GM06990 (cell line): ENCODE data around the gene MYO7B.

Experiments used
- DNase-seq: peaks from one replicate; pipeline ENCODE4 v3.0.0-alpha.2; 2011; ENCODE audit not compliant: insufficient read length; ENCODE audit errors: extremely low read depth
- H3K27me3 ChIP-seq: replicated peaks from 2 replicates; pipeline ENCODE4 v1.6.0; 2011; ENCODE audit warnings: low read length; ENCODE audit not compliant: control insufficient read depth, insufficient read depth
- H3K36me3 ChIP-seq: 2 replicates; pipeline ENCODE4 v1.5.1; 2011; ENCODE audit warnings: low read length; ENCODE audit not compliant: control insufficient read depth, insufficient read depth
- H3K4me3 ChIP-seq: replicated peaks from 2 replicates; pipeline ENCODE4 v1.5.1; 2011; ENCODE audit warnings: low read depth, mild to moderate bottlenecking, control low read depth, low read length
- TF ChIP-seq, protein P1 (sequence below): IDR thresholded peaks from 2 replicates; pipeline ENCODE4 v1.5.1; 2011; ENCODE audit warnings: low read length, control low read depth, mild to moderate bottlenecking, inconsistent platforms; ENCODE audit not compliant: insufficient read depth, poor library complexity, severe bottlenecking

Gene MYO7B

DNA sequence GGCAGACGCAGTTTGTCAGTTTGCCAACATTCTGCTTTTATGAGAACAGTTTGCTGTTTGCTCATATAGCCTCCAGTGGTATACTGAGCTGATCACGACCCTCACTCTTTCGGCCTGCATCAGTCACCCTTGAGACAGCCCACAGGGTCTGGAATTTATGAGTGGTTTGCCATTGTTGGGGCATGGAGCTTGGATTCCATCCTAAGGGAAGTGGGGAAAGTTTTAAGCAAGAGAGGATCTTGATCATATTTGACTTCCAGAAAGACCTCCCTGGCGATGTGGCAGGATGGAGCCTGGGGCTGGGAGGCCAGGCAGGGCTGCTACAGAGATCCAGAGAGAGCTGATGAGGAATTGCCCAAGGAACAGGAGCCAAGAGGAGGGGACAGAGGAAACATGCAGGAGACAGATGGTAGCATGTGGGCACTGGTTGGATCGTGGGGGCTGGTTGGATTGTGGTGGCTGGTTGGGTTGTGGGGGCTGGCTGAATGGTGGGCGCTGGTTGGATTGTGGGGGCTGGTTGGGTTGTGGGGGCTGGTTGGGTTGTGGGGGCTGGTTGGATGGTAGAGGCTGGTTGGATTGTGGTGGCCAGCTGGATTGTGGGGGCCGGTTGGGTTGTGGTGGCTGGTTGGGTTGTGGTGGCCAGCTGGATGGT lies 83.2 kb downstream of the MYO7B start:
- H3K27me3 ChIP-seq, result no peaks in the 10 kb centered on the region
- no peak overlapping the region for H3K4me3 ChIP-seq
- DNase-seq, result no peak
- no peaks in the 10 kb centered on the region for H3K36me3 ChIP-seq
- TF ChIP-seq, protein P1, sequence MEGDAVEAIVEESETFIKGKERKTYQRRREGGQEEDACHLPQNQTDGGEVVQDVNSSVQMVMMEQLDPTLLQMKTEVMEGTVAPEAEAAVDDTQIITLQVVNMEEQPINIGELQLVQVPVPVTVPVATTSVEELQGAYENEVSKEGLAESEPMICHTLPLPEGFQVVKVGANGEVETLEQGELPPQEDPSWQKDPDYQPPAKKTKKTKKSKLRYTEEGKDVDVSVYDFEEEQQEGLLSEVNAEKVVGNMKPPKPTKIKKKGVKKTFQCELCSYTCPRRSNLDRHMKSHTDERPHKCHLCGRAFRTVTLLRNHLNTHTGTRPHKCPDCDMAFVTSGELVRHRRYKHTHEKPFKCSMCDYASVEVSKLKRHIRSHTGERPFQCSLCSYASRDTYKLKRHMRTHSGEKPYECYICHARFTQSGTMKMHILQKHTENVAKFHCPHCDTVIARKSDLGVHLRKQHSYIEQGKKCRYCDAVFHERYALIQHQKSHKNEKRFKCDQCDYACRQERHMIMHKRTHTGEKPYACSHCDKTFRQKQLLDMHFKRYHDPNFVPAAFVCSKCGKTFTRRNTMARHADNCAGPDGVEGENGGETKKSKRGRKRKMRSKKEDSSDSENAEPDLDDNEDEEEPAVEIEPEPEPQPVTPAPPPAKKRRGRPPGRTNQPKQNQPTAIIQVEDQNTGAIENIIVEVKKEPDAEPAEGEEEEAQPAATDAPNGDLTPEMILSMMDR, result no peak

DNA sequence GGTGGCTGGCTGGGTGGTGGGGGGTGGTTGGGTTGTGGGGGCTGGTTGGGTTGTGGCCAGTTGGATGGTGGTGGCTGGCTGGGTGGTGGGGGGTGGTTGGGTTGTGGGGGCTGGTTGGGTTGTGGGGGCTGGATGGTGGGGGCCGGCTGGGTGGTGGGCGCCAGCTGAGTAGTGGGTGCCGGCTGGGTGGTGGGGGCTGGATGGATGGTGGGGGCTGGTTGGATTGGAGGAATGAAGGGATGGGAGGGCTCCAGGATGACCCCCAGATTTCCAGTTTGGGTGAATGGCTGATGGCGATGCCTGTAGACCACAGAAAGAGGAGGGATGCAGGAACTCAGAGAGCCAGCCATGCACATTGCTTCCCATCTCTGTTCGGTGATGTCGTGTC lies 83.7 kb downstream of the MYO7B start:
- no peak for DNase-seq
- Histone ChIP-seq H3K4me3 (no peak overlapping the region), H3K36me3 (no peaks in the 10 kb centered on the region), H3K27me3 (no peaks in the 10 kb centered on the region)
- TF ChIP-seq, protein P1, result no peak

DNA sequence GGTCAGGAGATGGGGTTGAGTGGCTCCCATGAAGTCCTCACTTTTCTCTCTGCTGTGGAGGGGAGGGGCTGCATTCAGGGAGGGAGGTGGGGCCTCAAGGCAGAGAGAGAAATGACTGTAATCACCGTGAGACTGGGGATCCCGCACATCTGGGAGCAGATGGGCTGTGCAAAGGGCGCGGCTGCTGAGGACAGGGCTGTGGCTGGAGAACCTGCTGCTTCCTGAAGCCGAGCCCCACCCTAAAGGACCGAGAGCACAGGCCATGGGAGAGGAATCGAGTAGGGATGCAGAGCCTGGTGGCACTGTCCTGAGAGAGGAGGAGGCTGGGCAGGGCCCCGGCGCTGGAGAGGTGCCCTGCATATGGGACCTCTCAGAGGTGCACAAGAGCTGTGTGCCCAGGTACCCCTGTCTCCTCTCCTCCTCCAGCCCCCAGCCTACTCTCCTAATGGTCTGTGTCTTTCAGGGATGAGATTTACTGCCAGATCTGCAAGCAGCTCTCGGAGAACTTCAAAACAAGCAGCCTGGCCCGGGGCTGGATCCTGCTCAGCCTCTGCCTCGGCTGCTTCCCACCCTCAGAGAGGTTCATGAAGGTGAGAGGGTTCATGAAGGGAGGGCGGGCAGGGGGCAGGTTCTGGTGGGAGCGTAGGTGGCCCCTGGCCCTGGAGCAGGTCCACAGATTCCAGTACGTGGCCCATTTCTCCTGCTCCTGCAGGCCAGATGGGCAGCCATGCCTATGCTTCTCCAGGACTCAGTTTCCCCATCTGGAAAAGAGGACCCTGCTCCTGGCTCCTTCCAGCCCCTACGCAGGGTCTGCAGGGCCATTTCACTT lies 84.6 kb downstream of the MYO7B start:
- Histone ChIP-seq H3K27me3 (no peaks in the 10 kb centered on the region), H3K4me3 (no peak overlapping the region), H3K36me3 (no peaks in the 10 kb centered on the region)
- no peak for DNase-seq
- TF ChIP-seq, protein P1, result no peak

DNA sequence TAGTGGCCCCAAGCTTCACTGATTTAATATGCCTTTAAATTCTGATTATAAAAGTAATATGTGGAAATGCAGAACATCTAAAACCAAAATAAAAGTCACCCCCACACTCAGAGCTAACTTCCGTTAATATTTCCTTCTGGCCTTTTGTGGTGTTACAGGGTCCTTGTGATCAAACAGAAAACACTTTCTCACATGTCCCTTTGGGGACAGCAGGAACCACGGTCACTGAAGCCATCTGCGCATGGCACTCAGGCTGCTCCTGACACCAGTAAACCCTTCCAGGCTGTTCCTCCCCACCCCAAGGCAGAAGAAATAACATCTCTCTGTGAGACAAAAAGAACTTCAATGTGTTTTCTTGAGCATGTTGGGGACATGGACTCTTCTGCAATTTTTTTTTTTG lies 85.4 kb downstream of the MYO7B start:
- Histone ChIP-seq H3K36me3 (no peaks in the 10 kb centered on the region), H3K27me3 (no peaks in the 10 kb centered on the region), H3K4me3 (no peak overlapping the region)
- TF ChIP-seq, protein P1, result no peak
- no peak for DNase-seq

DNA sequence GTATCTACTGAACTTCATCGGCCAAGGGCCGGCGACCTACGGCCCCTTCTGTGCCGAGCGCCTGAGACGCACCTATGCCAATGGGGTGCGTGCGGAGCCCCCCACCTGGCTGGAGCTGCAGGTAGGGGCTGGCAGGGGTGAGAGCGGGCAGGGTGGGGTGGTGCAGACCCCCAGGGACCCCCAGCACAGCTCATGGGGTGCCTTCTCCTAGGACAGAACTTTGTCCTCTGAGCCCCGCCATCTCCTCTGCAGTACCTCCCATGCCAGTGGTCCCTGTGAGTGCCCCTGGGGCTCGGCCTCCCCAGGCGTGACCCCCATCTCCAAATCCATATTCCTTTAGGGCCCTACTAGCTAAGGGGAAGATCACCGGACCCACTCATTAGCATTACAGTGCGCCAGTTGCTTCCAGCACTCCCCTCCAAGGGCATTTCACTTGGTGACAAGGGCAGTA lies 86.5 kb downstream of the MYO7B start:
- no peaks in the 10 kb centered on the region for H3K36me3 ChIP-seq
- TF ChIP-seq, protein P1, result no peak
- H3K27me3 ChIP-seq, result no peaks in the 10 kb centered on the region
- no peak overlapping the region for H3K4me3 ChIP-seq
- DNase-seq, result no peak
